ENCODE results near the gene MLLT1. TPM values are rescaled to one million over a fixed set of nuclear protein-coding genes. Genes with fewer than 3 reads are reported as not detected.
A peak's percentile ranks its signal among the peaks of the same experiment; 100 is the strongest.

Gene MLLT1
- total and polyA plus RNA-seq, 10 of the 15 experiments (the other 5 are each of a cell fraction or from before 2014, with no cell fraction given), result 0.16 to 61.1 (median 8.5) TPM

DNA sequence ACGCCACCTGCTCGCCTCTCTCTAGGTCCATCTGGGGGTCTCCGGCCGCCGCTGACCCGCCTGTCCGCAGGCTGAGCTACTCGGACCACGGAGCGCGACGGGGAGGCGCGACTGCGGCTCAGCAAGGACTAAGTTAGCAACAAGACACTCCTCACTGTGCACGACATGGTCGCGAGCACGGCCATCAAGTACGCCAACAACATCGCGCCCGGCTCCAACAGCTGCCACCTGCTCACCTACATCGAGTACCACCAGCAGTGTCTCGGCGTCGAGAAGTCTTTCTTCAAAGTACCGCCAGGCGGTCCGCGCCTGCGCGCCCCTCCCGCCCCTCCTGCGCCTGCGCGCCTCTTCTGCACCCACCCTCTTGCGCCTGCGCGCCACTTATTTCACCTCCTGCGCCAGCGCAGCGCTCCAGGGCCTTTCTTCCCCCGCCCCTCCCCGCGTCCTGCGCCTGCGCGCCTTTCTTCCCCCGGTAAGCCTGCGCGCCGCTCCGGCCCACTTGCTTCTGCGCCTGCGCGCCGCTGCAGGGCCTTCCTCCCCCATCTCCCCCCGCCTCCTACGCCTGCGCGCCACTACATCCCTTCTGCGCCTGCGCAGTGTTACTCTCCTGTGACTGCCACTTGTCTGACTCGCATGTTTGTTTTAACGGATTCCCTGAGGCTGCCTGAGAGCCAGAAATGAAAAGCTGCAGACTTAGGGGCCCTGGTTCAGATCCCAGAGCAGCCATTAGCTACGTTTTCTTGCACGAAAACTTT, 80.4 kb downstream of the MLLT1 start (continued):
- TF ChIP-seq NRF1 (conservative IDR thresholded peaks at IDR 0.05; ENCODE audit: low read depth, low read length) (peak; percentile 99), CBFB (IDR thresholded peaks at IDR 0.05; ENCODE audit: low read depth) (no peak), NFXL1 (IDR thresholded peaks at IDR 0.05; ENCODE audit: borderline replicate concordance) (no peak), CHD4 (IDR thresholded peaks at IDR 0.05) (no peak), BACH1 (IDR thresholded peaks at IDR 0.05; ENCODE audit: borderline replicate concordance) (peak; percentile 32; the same call in 1 of the 2 replicates), ZBTB33 (IDR thresholded peaks at IDR 0.05) (no peak), CEBPB (IDR thresholded peaks at IDR 0.05; ENCODE audit: borderline replicate concordance in 1 of 2, low read depth in 2 of 2, low read length in 2 of 2) (no peak), LARP7 (IDR thresholded peaks at IDR 0.05) (peak; percentile 68; the same call in 1 of the 2 replicates), FOS (IDR thresholded peaks at IDR 0.05; ENCODE audit: borderline replicate concordance, extremely low read depth, insufficient read length) (no peak), POU2F2 (IDR thresholded peaks at IDR 0.05; ENCODE audit: borderline replicate concordance, low read depth, low read length) (no peak; the same call in 2 of the 3 replicates), NR2C2 (IDR thresholded peaks at IDR 0.05; ENCODE audit: borderline replicate concordance, control insufficient read depth, insufficient read length, low read depth) (no peak), YY1 (IDR thresholded peaks at IDR 0.05; ENCODE audit: low read depth, low read length) (no peak), SIN3A (IDR thresholded peaks at IDR 0.05; ENCODE audit: low read depth, low read length) (peak; percentile 88), JUNB (IDR thresholded peaks at IDR 0.05) (no peak), ATF7 (IDR thresholded peaks at IDR 0.05; ENCODE audit: low read depth) (0 out of 2 replicates have a peak, but pooled peaks have one; percentile 16), ASH2L (IDR thresholded peaks at IDR 0.05; ENCODE audit: borderline replicate concordance, low read depth) (no peak), NBN (IDR thresholded peaks at IDR 0.05) (0 out of 2 replicates have a peak, but pooled peaks have one; percentile 11), YBX1 (IDR thresholded peaks at IDR 0.05) (no peak), NFYA (IDR thresholded peaks at IDR 0.05; ENCODE audit: borderline replicate concordance, low read depth, low read length) (no peak)
- TF ChIP-seq, protein P1, sequence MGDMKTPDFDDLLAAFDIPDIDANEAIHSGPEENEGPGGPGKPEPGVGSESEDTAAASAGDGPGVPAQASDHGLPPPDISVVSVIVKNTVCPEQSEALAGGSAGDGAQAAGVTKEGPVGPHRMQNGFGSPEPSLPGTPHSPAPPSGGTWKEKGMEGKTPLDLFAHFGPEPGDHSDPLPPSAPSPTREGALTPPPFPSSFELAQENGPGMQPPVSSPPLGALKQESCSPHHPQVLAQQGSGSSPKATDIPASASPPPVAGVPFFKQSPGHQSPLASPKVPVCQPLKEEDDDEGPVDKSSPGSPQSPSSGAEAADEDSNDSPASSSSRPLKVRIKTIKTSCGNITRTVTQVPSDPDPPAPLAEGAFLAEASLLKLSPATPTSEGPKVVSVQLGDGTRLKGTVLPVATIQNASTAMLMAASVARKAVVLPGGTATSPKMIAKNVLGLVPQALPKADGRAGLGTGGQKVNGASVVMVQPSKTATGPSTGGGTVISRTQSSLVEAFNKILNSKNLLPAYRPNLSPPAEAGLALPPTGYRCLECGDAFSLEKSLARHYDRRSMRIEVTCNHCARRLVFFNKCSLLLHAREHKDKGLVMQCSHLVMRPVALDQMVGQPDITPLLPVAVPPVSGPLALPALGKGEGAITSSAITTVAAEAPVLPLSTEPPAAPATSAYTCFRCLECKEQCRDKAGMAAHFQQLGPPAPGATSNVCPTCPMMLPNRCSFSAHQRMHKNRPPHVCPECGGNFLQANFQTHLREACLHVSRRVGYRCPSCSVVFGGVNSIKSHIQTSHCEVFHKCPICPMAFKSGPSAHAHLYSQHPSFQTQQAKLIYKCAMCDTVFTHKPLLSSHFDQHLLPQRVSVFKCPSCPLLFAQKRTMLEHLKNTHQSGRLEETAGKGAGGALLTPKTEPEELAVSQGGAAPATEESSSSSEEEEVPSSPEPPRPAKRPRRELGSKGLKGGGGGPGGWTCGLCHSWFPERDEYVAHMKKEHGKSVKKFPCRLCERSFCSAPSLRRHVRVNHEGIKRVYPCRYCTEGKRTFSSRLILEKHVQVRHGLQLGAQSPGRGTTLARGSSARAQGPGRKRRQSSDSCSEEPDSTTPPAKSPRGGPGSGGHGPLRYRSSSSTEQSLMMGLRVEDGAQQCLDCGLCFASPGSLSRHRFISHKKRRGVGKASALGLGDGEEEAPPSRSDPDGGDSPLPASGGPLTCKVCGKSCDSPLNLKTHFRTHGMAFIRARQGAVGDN (IDR thresholded peaks at IDR 0.05), result peak; percentile 96
- TF ChIP-seq, protein P2, sequence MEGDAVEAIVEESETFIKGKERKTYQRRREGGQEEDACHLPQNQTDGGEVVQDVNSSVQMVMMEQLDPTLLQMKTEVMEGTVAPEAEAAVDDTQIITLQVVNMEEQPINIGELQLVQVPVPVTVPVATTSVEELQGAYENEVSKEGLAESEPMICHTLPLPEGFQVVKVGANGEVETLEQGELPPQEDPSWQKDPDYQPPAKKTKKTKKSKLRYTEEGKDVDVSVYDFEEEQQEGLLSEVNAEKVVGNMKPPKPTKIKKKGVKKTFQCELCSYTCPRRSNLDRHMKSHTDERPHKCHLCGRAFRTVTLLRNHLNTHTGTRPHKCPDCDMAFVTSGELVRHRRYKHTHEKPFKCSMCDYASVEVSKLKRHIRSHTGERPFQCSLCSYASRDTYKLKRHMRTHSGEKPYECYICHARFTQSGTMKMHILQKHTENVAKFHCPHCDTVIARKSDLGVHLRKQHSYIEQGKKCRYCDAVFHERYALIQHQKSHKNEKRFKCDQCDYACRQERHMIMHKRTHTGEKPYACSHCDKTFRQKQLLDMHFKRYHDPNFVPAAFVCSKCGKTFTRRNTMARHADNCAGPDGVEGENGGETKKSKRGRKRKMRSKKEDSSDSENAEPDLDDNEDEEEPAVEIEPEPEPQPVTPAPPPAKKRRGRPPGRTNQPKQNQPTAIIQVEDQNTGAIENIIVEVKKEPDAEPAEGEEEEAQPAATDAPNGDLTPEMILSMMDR (IDR thresholded peaks at IDR 0.05 in 2 of 3, conservative IDR thresholded peaks at IDR 0.05 in 1 of 3; ENCODE audit: control insufficient read depth in 2 of 3, extremely low read depth in 1 of 3, insufficient read depth in 1 of 3, low read depth in 3 of 3, low read length in 3 of 3), result peak in 2 of 3 experiments; percentile 31 to 37; a peak in 2 of 6 replicates
